ENCODE results near the gene AFF1. TPM values are rescaled to one million over a fixed set of nuclear protein-coding genes. Genes with fewer than 3 reads are reported as not detected.

The AFF1 gene
- total RNA-seq, 4 donors from 2014 or later, result 22.9 to 47.1 (median 34.0) TPM

DNA sequence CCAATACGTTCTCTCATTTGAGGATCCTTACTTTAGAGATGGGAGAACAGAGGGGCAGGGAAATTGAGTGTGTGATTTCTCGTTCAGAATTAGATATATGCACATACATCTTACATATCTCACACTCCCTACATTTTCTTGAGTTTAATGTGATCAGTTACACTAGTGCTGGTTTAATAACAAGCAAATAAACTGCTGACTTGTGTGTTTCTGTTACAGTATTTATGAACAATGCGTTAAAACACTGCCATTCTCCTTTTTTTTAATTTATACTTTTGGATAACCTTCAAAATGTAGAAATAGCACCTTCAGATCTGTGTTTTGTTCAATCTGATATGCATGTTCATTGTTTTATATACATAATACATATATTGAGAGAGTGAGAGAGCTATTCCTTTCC is 155.5 kb downstream of the AFF1 start:
- no peak for TF ChIP-seq POLR2A (IDR thresholded peaks at IDR 0.05)
- H3K36me3 ChIP-seq, result peaks cover 0 to 54% (median 3%) of the 10 kb centered on the region in 3 donors
- peaks cover 24 to 67% (median 38%) of the 10 kb centered on the region in 3 donors for H3K4me1 ChIP-seq
- peak overlapping the region in 2 of 4 donors; percentile 64 to 77 for H3K27ac ChIP-seq
- DNase-seq, result no peak
- WGBS, 2 donors, result 90 to 93% methylated on average over 3 of the region's 3 CpGs
- H3K9me3 ChIP-seq, result no peaks in the 10 kb centered on the region
- no peak overlapping the region for H3K4me3 ChIP-seq
- intact Hi-C loops (cut with DNase I), result loop anchor here (5.0 kb wide), 1 partner anchor 168 kb away; no protein-coding TSS in a partner anchor
- no peaks in the 10 kb centered on the region for H3K27me3 ChIP-seq

DNA sequence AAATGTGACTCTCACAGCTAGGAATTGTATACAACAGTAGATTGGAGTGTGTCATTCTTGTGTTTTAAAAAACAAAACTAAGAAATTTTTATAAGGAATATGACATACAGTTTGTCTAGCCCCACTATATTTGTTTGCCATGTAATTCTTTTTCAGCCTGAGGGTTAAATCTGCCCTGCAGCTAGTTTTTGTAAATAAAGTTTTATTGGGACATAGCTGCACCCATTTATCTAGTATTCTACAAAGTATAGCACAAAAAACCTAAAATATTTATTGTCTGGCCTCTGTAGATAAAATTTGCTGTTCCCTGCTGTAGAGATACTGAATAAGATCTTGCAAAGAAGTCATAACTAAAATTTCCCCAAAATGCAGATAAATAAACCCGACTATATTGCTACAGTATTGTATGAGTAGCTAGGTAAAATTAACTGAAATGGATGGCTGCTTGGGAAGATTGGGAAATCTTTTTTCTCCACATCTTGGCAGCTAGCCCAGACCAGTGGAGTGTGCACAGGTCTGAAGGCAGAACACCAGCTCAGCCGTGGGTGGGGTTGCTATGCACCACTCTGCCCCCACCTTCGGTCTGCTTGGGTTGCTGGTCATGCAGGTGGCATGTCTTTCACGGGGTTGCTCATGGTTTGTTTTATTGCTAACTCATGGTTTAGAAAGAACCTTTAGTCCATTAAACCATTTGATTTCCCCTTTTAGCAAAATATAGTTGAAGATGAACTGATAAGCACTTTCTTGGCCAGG is 157.8 kb downstream of the AFF1 start:
- peaks cover 19 to 61% (median 33%) of the 10 kb centered on the region in 3 donors for H3K4me1 ChIP-seq
- H3K4me3 ChIP-seq, result no peak overlapping the region
- intact Hi-C loops (cut with DNase I), result loop anchor here (5.0 kb wide), 1 partner anchor 170 kb away; no protein-coding TSS in a partner anchor
- H3K27ac ChIP-seq, result peak overlapping the region; percentile 41 to 72 (median 64)
- H3K9me3 ChIP-seq, result no peaks in the 10 kb centered on the region
- peaks cover 0 to 53% (median 3%) of the 10 kb centered on the region in 3 donors for H3K36me3 ChIP-seq
- DNase-seq, result no peak
- no peaks in the 10 kb centered on the region for H3K27me3 ChIP-seq
- no peak for TF ChIP-seq POLR2A (IDR thresholded peaks at IDR 0.05)
- TF ChIP-seq, protein P1, sequence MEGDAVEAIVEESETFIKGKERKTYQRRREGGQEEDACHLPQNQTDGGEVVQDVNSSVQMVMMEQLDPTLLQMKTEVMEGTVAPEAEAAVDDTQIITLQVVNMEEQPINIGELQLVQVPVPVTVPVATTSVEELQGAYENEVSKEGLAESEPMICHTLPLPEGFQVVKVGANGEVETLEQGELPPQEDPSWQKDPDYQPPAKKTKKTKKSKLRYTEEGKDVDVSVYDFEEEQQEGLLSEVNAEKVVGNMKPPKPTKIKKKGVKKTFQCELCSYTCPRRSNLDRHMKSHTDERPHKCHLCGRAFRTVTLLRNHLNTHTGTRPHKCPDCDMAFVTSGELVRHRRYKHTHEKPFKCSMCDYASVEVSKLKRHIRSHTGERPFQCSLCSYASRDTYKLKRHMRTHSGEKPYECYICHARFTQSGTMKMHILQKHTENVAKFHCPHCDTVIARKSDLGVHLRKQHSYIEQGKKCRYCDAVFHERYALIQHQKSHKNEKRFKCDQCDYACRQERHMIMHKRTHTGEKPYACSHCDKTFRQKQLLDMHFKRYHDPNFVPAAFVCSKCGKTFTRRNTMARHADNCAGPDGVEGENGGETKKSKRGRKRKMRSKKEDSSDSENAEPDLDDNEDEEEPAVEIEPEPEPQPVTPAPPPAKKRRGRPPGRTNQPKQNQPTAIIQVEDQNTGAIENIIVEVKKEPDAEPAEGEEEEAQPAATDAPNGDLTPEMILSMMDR (IDR thresholded peaks at IDR 0.05), result no peak
- 39 to 44% methylated on average over 4 of the region's 4 CpGs for WGBS, 2 donors

- no peaks in the 10 kb centered on the region for H3K9me3 ChIP-seq
- no peak overlapping the region for H3K4me3 ChIP-seq
- no peak for DNase-seq
- H3K27me3 ChIP-seq, result no peaks in the 10 kb centered on the region
- H3K27ac ChIP-seq, result peak overlapping the region; percentile 41 to 72 (median 64)
- H3K36me3 ChIP-seq, result peaks cover 0 to 53% (median 3%) of the 10 kb centered on the region in 3 donors
- 8 to 15% methylated on average over 4 of the region's 4 CpGs for WGBS, 2 donors
- H3K4me1 ChIP-seq, result peaks cover 9 to 56% (median 28%) of the 10 kb centered on the region in 3 donors
- intact Hi-C loops (cut with DNase I), result loop anchor here (5.0 kb wide), 1 partner anchor 171 kb away; no protein-coding TSS in a partner anchor
- no peak for TF ChIP-seq POLR2A (IDR thresholded peaks at IDR 0.05)
- TF ChIP-seq, protein P1 (IDR thresholded peaks at IDR 0.05), result peak; percentile 37 to 56 (median 49)
Observed at GRCh38 chr4:87093443-87094123, 158.8 kb downstream of the AFF1 start.

GRCh38 chr4:87097075-87097474 is 162.3 kb downstream of the AFF1 start:
- H3K36me3 ChIP-seq, result peaks cover 0 to 46% (median 4%) of the 10 kb centered on the region in 3 donors
- peaks cover 8 to 43% (median 18%) of the 10 kb centered on the region in 3 donors for H3K4me1 ChIP-seq
- no peaks in the 10 kb centered on the region for H3K27me3 ChIP-seq
- no peak for DNase-seq
- intact Hi-C loops (cut with DNase I), result no loop called here
- TF ChIP-seq POLR2A (IDR thresholded peaks at IDR 0.05), result no peak
- TF ChIP-seq, protein P1 (IDR thresholded peaks at IDR 0.05), result no peak
- H3K9me3 ChIP-seq, result no peaks in the 10 kb centered on the region
- WGBS, 2 donors, result 50 to 56% methylated on average over 4 of the region's 4 CpGs
- no peak overlapping the region for H3K27ac ChIP-seq
- no peak overlapping the region for H3K4me3 ChIP-seq

- Histone ChIP-seq H3K36me3 (peaks cover 0 to 32% (median 4%) of the 10 kb centered on the region in 3 donors), H3K27ac (no peak overlapping the region), H3K27me3 (no peaks in the 10 kb centered on the region), H3K9me3 (no peaks in the 10 kb centered on the region), H3K4me3 (no peak overlapping the region), H3K4me1 (peaks cover 11 to 54% (median 21%) of the 10 kb centered on the region in 3 donors)
- TF ChIP-seq, protein P1 (IDR thresholded peaks at IDR 0.05), result no peak
- no peak for TF ChIP-seq POLR2A (IDR thresholded peaks at IDR 0.05)
- 79 to 90% methylated on average over 1 of the region's 1 CpG for WGBS, 2 donors
- intact Hi-C loops (cut with DNase I), result no loop called here
- no peak for DNase-seq
Observed at GRCh38 chr4:87100168-87100567, 165.4 kb downstream of the AFF1 start.

Data from esophagus squamous epithelium (tissue), 5 donors.